Uterus (tissue), 4 donors: ENCODE data around the gene TMEM82. TPM values are rescaled to one million over a fixed set of nuclear protein-coding genes. Genes with fewer than 3 reads are reported as not detected.

Experiments used
- DNase-seq, 2 donors: peaks; one replicate each; pipeline ENCODE4 v3.0.0-alpha.2; 2019 to 2020
- H3K27ac ChIP-seq, 2 donors: fragments of 200-600 bp; sonication (generic); 1 replicate in 1 of 2; 2 replicates in 1 of 2; pipeline ENCODE4 v1.5.1; 2016 to 2018
- H3K27me3 ChIP-seq, 2 donors: fragments of 200-600 bp; sonication (generic); one replicate each; pipeline ENCODE4 v1.5.1; 2018 to 2019; ENCODE audit warnings: control low read depth in 1 of 2
- H3K36me3 ChIP-seq, 2 donors: fragments of 200-600 bp; sonication (generic); one replicate each; pipeline ENCODE4 v1.5.1; 2019; ENCODE audit warnings: control low read depth in 1 of 2
- H3K4me1 ChIP-seq, 2 donors: fragments of 200-600 bp; sonication (generic); one replicate each; pipeline ENCODE4 v1.5.1; 2018 to 2019; ENCODE audit warnings: control low read depth in 1 of 2
- H3K4me3 ChIP-seq, 2 donors: fragments of 200-600 bp; sonication (generic); 1 replicate in 1 of 2; 2 replicates in 1 of 2; pipeline ENCODE4 v1.5.1; 2018 to 2019; ENCODE audit warnings: mild to moderate bottlenecking in 1 of 2
- H3K9me3 ChIP-seq, 2 donors: fragments of 200-600 bp; sonication (generic); one replicate each; pipeline ENCODE4 v1.5.1; 2019; ENCODE audit warnings: control low read depth in 1 of 2
- CTCF ChIP-seq, 4 experiments: fragments of 200-600 bp in 2 of 4; fragments of 450-650 bp in 2 of 4; sonication (generic) in 2 of 4; IDR thresholded peaks; one replicate each; pipeline ENCODE4 v1.5.1; 2016 to 2019; ENCODE audit warnings: antibody characterized with exemption in 4 of 4, mild to moderate bottlenecking in 2 of 4, moderate library complexity in 1 of 4
- POLR2A ChIP-seq, 2 donors: fragments of 450-650 bp; IDR thresholded peaks; one replicate each; pipeline ENCODE4 v1.6.1; 2016; ENCODE audit warnings: antibody characterized with exemption in 2 of 2, mild to moderate bottlenecking in 1 of 2, moderate library complexity in 1 of 2
- intact Hi-C: fragments of 100-400 bp; cut with DNase I; formaldehyde crosslinking; loops from one replicate; pipeline ENCODE4 v1.15.1; 2023; ENCODE audit warnings: low total_unique reads
- total RNA-seq, 4 donors: library from RNA; depleted of rRNA in 3 of 4; stranded (reverse); fragments of >200 nt in 3 of 4; gene quantifications; one replicate each; pipeline versions ENCODE4 v1.1.0 to v1.2.4, GENCODE V29; 2014 to 2023
- donor health status: DM: yes; HTN: yes; CAD: no.

Gene TMEM82
- total RNA-seq, 4 donors from 2014 or later: not detected

- Histone ChIP-seq H3K9me3 (no peaks in the 10 kb centered on the region), H3K4me1 (no peaks in the 10 kb centered on the region), H3K27ac (peak within 1 kb of the TSS in 1 of 2 donors; percentile 12), H3K4me3 (no peak within 1 kb of the TSS), H3K36me3 (no peaks in the 10 kb centered on the region), H3K27me3 (no peaks in the 10 kb centered on the region)
- DNase-seq: peak in 1 of 2 donors; percentile 16
- TF ChIP-seq POLR2A (IDR thresholded peaks at IDR 0.05): no peak
- no peak for TF ChIP-seq CTCF (IDR thresholded peaks at IDR 0.05)
- intact Hi-C loops: no loop called here
These were observed 6.0 kb upstream of the TMEM82 start, which contains the start of gene SLC25A34 for GRCh38 chr1:15736038-15736891. Gene SLC25A34 (plus strand): TSS chr1:15736258. CDS start chr1:15736486, 228 bp downstream.

GRCh38 chr1:15736892-15737261, 5.4 kb upstream of the TMEM82 start:
- H3K27me3 ChIP-seq: no peaks in the 10 kb centered on the region
- no peaks in the 10 kb centered on the region for H3K36me3 ChIP-seq
- DNase-seq: no peak
- TF ChIP-seq CTCF (IDR thresholded peaks at IDR 0.05) (no peak), POLR2A (IDR thresholded peaks at IDR 0.05) (no peak)
- no peaks in the 10 kb centered on the region for H3K4me1 ChIP-seq
- H3K9me3 ChIP-seq: no peaks in the 10 kb centered on the region
- H3K4me3 ChIP-seq: no peak overlapping the region
- intact Hi-C loops: no loop called here
- H3K27ac ChIP-seq: no peak overlapping the region

GRCh38 chr1:15737324-15738319, 4.7 kb upstream of the TMEM82 start:
- TF ChIP-seq POLR2A (IDR thresholded peaks at IDR 0.05) (no peak), CTCF (IDR thresholded peaks at IDR 0.05) (no peak)
- Histone ChIP-seq H3K27ac (no peak overlapping the region), H3K36me3 (no peaks in the 10 kb centered on the region), H3K27me3 (no peaks in the 10 kb centered on the region), H3K4me1 (no peaks in the 10 kb centered on the region), H3K4me3 (no peak overlapping the region), H3K9me3 (no peaks in the 10 kb centered on the region)
- intact Hi-C loops: no loop called here
- DNase-seq: no peak

GRCh38 chr1:15738416-15739113, 3.7 kb upstream of the TMEM82 start:
- Histone ChIP-seq H3K4me1 (no peaks in the 10 kb centered on the region), H3K36me3 (no peaks in the 10 kb centered on the region), H3K4me3 (no peak overlapping the region), H3K27me3 (no peaks in the 10 kb centered on the region), H3K9me3 (no peaks in the 10 kb centered on the region), H3K27ac (no peak overlapping the region)
- intact Hi-C loops: no loop called here
- TF ChIP-seq CTCF (IDR thresholded peaks at IDR 0.05) (no peak), POLR2A (IDR thresholded peaks at IDR 0.05) (no peak)
- peak in 1 of 2 donors; percentile 12 for DNase-seq
